SK-N-SH (cell line): ENCODE data around the gene DOCK4. TPM values are rescaled to one million over a fixed set of nuclear protein-coding genes. Genes with fewer than 3 reads are reported as not detected.

Experiments
- CTCF ChIA-PET: fragments of 300-600, 350-600 bp; formaldehyde crosslinking; extraction: SDS; loops from one replicate; lab custom pipeline; 2021; lab: Yijun Ruan, JAX
- POLR2A ChIA-PET: fragments of 350-600 bp; sonication (Branson Sonifier 250); formaldehyde crosslinking; extraction: SDS; loops from one replicate; lab custom pipeline; 2020; ENCODE audit warnings: antibody characterized with exemption, inconsistent platforms; lab: Yijun Ruan, JAX
- DNase-seq: peaks from one replicate; pipeline ENCODE4 v3.0.0; 2012
- H2AFZ ChIP-seq: fragments of 200-600 bp; sonication (generic); 2 replicates; pipeline ENCODE4 v1.8.1; 2016; ENCODE audit warnings: antibody characterized with exemption, mild to moderate bottlenecking, low read depth
- H3F3A ChIP-seq: fragments of 200-600 bp; sonication (generic); replicated peaks from 2 replicates; pipeline ENCODE3; 2016; ENCODE audit warnings: antibody characterized with exemption, mild to moderate bottlenecking; ENCODE audit not compliant: insufficient read depth
- H3K27ac ChIP-seq, 2 experiments: fragments of 200-500 bp in 1 of 2; fragments of 200-600 bp in 1 of 2; sonication (Bioruptor generic) in 1 of 2; sonication (generic), shearing (Covaris generic) in 1 of 2; 2 replicates each; pipeline versions ENCODE4 v1.5.1 to v1.6.1; 2014 to 2016; ENCODE audit warnings: low read depth in 2 of 2, inconsistent platforms in 1 of 2, low read length in 1 of 2, mild to moderate bottlenecking in 1 of 2, mixed read lengths in 1 of 2
- H3K27me3 ChIP-seq: fragments of 200-600 bp; sonication (generic), shearing (Covaris generic); 2 replicates; pipeline ENCODE4 v1.6.1; 2016; ENCODE audit warnings: mixed run types; ENCODE audit not compliant: insufficient read depth
- H3K36me3 ChIP-seq, 2 experiments: fragments of 200-500 bp in 1 of 2; fragments of 200-600 bp in 1 of 2; sonication (Bioruptor generic) in 1 of 2; sonication (generic) in 1 of 2; replicated peaks in 1 of 2; 2 replicates each; pipeline versions ENCODE3 to v1.5.1; 2014 to 2016; ENCODE audit warnings: low read length in 1 of 2, mild to moderate bottlenecking in 1 of 2; ENCODE audit not compliant: insufficient read depth in 2 of 2, control insufficient read depth in 1 of 2
- H3K4me1 ChIP-seq, 2 experiments: fragments of 200-500 bp in 1 of 2; fragments of 200-600 bp in 1 of 2; sonication (Bioruptor generic) in 1 of 2; sonication (generic), shearing (Covaris generic) in 1 of 2; 2 replicates each; pipeline versions ENCODE4 v1.5.1 to v1.6.1; 2014 to 2016; ENCODE audit warnings: low read depth in 1 of 2, low read length in 1 of 2, mixed run types in 1 of 2; ENCODE audit not compliant: insufficient read depth in 2 of 2, control insufficient read depth in 1 of 2
- H3K4me2 ChIP-seq: fragments of 200-600 bp; sonication (generic), shearing (Covaris generic); 2 replicates; pipeline ENCODE4 v1.6.1; 2017; ENCODE audit warnings: mixed run types
- H3K4me3 ChIP-seq, 2 experiments: fragments of 200-500 bp in 1 of 2; fragments of 200-600 bp in 1 of 2; sonication (Bioruptor generic) in 1 of 2; sonication (generic), shearing (Covaris generic) in 1 of 2; 2 replicates each; pipeline versions ENCODE4 v1.5.1 to v1.8.1; 2014 to 2016; ENCODE audit warnings: low read depth in 2 of 2, inconsistent platforms in 1 of 2, low read length in 1 of 2, mild to moderate bottlenecking in 1 of 2, mixed read lengths in 1 of 2, moderate library complexity in 1 of 2
- H3K79me2 ChIP-seq: fragments of 200-600 bp; sonication (generic); 2 replicates; pipeline ENCODE4 v1.8.1; 2017; ENCODE audit warnings: mild to moderate bottlenecking; ENCODE audit not compliant: insufficient read depth
- H3K9ac ChIP-seq: fragments of 200-600 bp; sonication (generic); 2 replicates; pipeline ENCODE4 v1.6.1; 2017; ENCODE audit warnings: mixed run types
- H3K9me2 ChIP-seq: fragments of 200-600 bp; sonication (generic); 2 replicates; pipeline ENCODE4 v1.6.1; 2017; ENCODE audit warnings: mixed run types
- H3K9me3 ChIP-seq: fragments of 200-600 bp; sonication (generic); 2 replicates; pipeline ENCODE4 v1.6.1; 2017; ENCODE audit warnings: mixed run types, mild to moderate bottlenecking, moderate library complexity
- H4K20me1 ChIP-seq: fragments of 200-600 bp; sonication (generic); 2 replicates; pipeline ENCODE4 v1.6.1; 2017; ENCODE audit warnings: mild to moderate bottlenecking, mixed run types; ENCODE audit not compliant: insufficient read depth
- CHD2 ChIP-seq: fragments of 150-350 bp; IDR thresholded peaks from 2 replicates; pipeline ENCODE4 v1.6.1; 2018; ENCODE audit warnings: low read length; ENCODE audit not compliant: partially characterized antibody
- EZH2phosphoT487 ChIP-seq: fragments of 200-600 bp; sonication (generic); IDR thresholded peaks from 2 replicates; pipeline ENCODE4 v1.6.1; 2017; ENCODE audit warnings: low read depth, mixed run types, mild to moderate bottlenecking, antibody characterized with exemption, moderate library complexity, borderline replicate concordance
- FOXJ3 ChIP-seq: sonication (generic); formaldehyde crosslinking; IDR thresholded peaks from 2 replicates; pipeline ENCODE4 v1.5.1; 2020; ENCODE audit warnings: mild to moderate bottlenecking, missing genetic modification reagents
- GABPA ChIP-seq: IDR thresholded peaks from 2 replicates; pipeline ENCODE4 v1.4.0; 2012; ENCODE audit warnings: low read depth, mild to moderate bottlenecking
- GATA2 ChIP-seq: sonication (generic); formaldehyde crosslinking; IDR thresholded peaks from 2 replicates; pipeline ENCODE4 v1.5.0; 2020; ENCODE audit warnings: mild to moderate bottlenecking, missing genetic modification reagents
- JUND ChIP-seq: IDR thresholded peaks from 2 replicates; pipeline ENCODE4 v1.4.0; 2012
- PBX3 ChIP-seq: IDR thresholded peaks from 2 replicates; pipeline ENCODE4; 2012
- RCOR1 ChIP-seq: fragments of 150-350 bp; IDR thresholded peaks from 2 replicates; pipeline ENCODE4 v1.6.1; 2017; ENCODE audit warnings: antibody characterized with exemption, low read length
- RFX5 ChIP-seq: IDR thresholded peaks from 2 replicates; pipeline ENCODE4 v1.6.1; 2012; ENCODE audit warnings: mild to moderate bottlenecking, improper control_type of control experiment, low read length
- RXRA ChIP-seq: IDR thresholded peaks from 2 replicates; pipeline ENCODE4 v1.4.0; 2012; ENCODE audit warnings: low read depth, mild to moderate bottlenecking, borderline replicate concordance
- SMC3 ChIP-seq: IDR thresholded peaks from 2 replicates; pipeline ENCODE4 v1.6.1; 2012; ENCODE audit warnings: low read depth, low read length, improper control_type of control experiment
- TEAD4 ChIP-seq: IDR thresholded peaks from 2 replicates; pipeline ENCODE4 v1.4.0; 2012; ENCODE audit warnings: mild to moderate bottlenecking, borderline replicate concordance; ENCODE audit not compliant: insufficient read depth
- USF1 ChIP-seq: IDR thresholded peaks from 2 replicates; pipeline ENCODE4 v1.4.0; 2012; ENCODE audit warnings: low read depth, borderline replicate concordance
- WGBS: methylation state at CpG from one replicate; pipeline ENCODE4 v1.1.6; 2017; ENCODE audit warnings: low lambda C conversion rate; 5-methylcytosine and 5-hydroxymethylcytosine counted together
- polyA plus RNA-seq, 3 experiments: library from polyadenylated mRNA; depleted of rRNA; stranded (reverse); fragments of >200 nt; gene quantifications; 2 replicates each; pipeline ENCODE4 v1.2.3, GENCODE V29; 2012
- TF ChIP-seq, protein P1 (sequence below): fragments of 200-600 bp; sonication (generic); IDR thresholded peaks from 2 replicates; pipeline ENCODE4 v1.6.1; 2017; ENCODE audit warnings: antibody characterized with exemption, mild to moderate bottlenecking, moderate library complexity

Gene DOCK4
- polyA plus RNA-seq, 1 of the 3 experiments (the other 2 are of a cell fraction), result 8.5 TPM

GRCh38 chr7:112143136-112143535 lies 63.1 kb downstream of the DOCK4 start:
- WGBS, result 89% methylated on average over 3 of the region's 3 CpGs

DNA sequence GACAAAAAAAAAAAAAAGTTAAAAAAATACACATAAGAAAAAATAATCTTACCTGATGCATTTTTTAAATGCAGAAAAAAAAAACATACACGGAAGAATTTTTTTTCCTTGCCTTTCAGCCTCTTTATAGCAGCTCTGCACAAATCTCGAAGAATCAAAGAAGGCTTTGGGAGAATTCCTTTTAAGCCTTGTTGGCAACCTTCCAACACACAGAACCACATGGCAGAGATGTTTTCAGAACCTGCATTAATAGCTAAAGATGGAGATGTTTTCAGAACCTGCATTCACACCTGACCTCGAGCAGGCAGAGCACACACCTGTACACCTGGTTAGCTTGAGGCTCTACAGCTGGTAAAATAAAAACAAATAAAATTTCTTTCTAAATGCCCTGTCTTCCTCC lies 65.6 kb downstream of the DOCK4 start:
- no peak overlapping the region; a peak in 1 of 4 replicates for H3K27ac ChIP-seq
- no peak for DNase-seq
- H3K4me1 ChIP-seq, result peaks cover 0 to 58% of the 10 kb centered on the region in 2 experiments; a peak in 2 of 4 replicates
- H3K4me3 ChIP-seq, result no peak overlapping the region
- no peaks in the 10 kb centered on the region for H4K20me1 ChIP-seq
- H3F3A ChIP-seq, result no peaks in the 10 kb centered on the region
- no peaks in the 10 kb centered on the region for H3K36me3 ChIP-seq
- WGBS, result 91% methylated on average over 3 of the region's 3 CpGs
- TF ChIP-seq, protein P1, sequence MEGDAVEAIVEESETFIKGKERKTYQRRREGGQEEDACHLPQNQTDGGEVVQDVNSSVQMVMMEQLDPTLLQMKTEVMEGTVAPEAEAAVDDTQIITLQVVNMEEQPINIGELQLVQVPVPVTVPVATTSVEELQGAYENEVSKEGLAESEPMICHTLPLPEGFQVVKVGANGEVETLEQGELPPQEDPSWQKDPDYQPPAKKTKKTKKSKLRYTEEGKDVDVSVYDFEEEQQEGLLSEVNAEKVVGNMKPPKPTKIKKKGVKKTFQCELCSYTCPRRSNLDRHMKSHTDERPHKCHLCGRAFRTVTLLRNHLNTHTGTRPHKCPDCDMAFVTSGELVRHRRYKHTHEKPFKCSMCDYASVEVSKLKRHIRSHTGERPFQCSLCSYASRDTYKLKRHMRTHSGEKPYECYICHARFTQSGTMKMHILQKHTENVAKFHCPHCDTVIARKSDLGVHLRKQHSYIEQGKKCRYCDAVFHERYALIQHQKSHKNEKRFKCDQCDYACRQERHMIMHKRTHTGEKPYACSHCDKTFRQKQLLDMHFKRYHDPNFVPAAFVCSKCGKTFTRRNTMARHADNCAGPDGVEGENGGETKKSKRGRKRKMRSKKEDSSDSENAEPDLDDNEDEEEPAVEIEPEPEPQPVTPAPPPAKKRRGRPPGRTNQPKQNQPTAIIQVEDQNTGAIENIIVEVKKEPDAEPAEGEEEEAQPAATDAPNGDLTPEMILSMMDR, result no peak
- no peak for TF ChIP-seq RCOR1
- no peak for TF ChIP-seq GABPA
- no peak for TF ChIP-seq GATA2 (CRISPR knock-in tag)
- no peak for TF ChIP-seq EZH2phosphoT487
- TF ChIP-seq PBX3, result no peak
- no peak for TF ChIP-seq FOXJ3
- no peak for TF ChIP-seq CHD2
- no peak for TF ChIP-seq RFX5
- no peak for TF ChIP-seq USF1
- TF ChIP-seq SMC3, result no peak
- H3K9ac ChIP-seq, result no peak overlapping the region
- H2AFZ ChIP-seq, result no peak overlapping the region
- ChIA-PET POLR2A (no interaction called here), CTCF (interaction anchor here (0.6 to 1.6 kb wide), 3 partner anchors 17 to 186 kb away, joined by 3 read pairs; no protein-coding TSS in a partner anchor)
- H3K27me3 ChIP-seq, result no peaks in the 10 kb centered on the region
- H3K79me2 ChIP-seq, result no peaks in the 10 kb centered on the region; the same call in 1 of the 2 replicates
- no peaks in the 10 kb centered on the region for H3K9me3 ChIP-seq
- no peaks in the 10 kb centered on the region for H3K9me2 ChIP-seq
- no peak overlapping the region for H3K4me2 ChIP-seq

More at GRCh38 chr7:112143136-112143535, 63.1 kb downstream of the DOCK4 start:
- no peaks in the 10 kb centered on the region for H3K27me3 ChIP-seq
- no peak for DNase-seq
- no peaks in the 10 kb centered on the region for H3K79me2 ChIP-seq
- no peak overlapping the region for H3K4me3 ChIP-seq
- ChIA-PET POLR2A (interaction anchor here (1.1 kb wide), 1 partner anchor 37 kb away, joined by 3 read pairs; no protein-coding TSS in a partner anchor), CTCF (interaction anchor here (1.0 to 2.9 kb wide), 3 partner anchors 8 to 380 kb away, joined by 3 to 11 read pairs (median 3); no protein-coding TSS in a partner anchor)
- H3K9me3 ChIP-seq, result no peaks in the 10 kb centered on the region
- no peak overlapping the region for H2AFZ ChIP-seq
- no peak overlapping the region for H3K27ac ChIP-seq
- peaks cover 0 to 47% of the 10 kb centered on the region in 2 experiments; a peak in 2 of 4 replicates for H3K4me1 ChIP-seq
- no peaks in the 10 kb centered on the region for H3K9me2 ChIP-seq
- no peaks in the 10 kb centered on the region for H4K20me1 ChIP-seq
- no peak overlapping the region for H3K4me2 ChIP-seq
- no peak overlapping the region for H3K9ac ChIP-seq
- no peaks in the 10 kb centered on the region for H3F3A ChIP-seq
- TF ChIP-seq GATA2 (CRISPR knock-in tag) (no peak), RFX5 (no peak), RXRA (no peak), JUND (no peak), TEAD4 (no peak), USF1 (no peak)
- no peaks in the 10 kb centered on the region for H3K36me3 ChIP-seq
